ENCODE measurements around the gene NTRK3.

NTRK3 gene

GRCh38 chr15:88174571-88174970 lies 82.0 kb downstream of the NTRK3 start:
- Histone ChIP-seq H3K9ac (ENCODE audit: low read length) (no peak overlapping the region), H3K27me3 (ENCODE audit: low read depth, low read length) (peaks cover 17% of the 10 kb centered on the region), H3K4me1 (ENCODE audit: low read length) (peaks cover 74% of the 10 kb centered on the region), H2AFZ (ENCODE audit: low read depth, low read length) (no peak overlapping the region), H3K27ac (ENCODE audit: low read length) (no peak overlapping the region), H3K79me2 (ENCODE audit: low read length) (no peaks in the 10 kb centered on the region), H4K20me1 (ENCODE audit: insufficient read depth, low read length) (peaks cover 11% of the 10 kb centered on the region), H3K4me2 (ENCODE audit: low read length) (0 out of 2 replicates have a peak overlapping the region, but pooled peaks have one; percentile 6), H3K4me3 (ENCODE audit: low read length) (no peak overlapping the region), H3K36me3 (replicated peaks; ENCODE audit: low read depth, low read length) (no peaks in the 10 kb centered on the region), H3K9me3 (ENCODE audit: insufficient read depth, low read length) (no peaks in the 10 kb centered on the region)
- TF ChIP-seq CTCF (IDR thresholded peaks at IDR 0.05; ENCODE audit: low read depth, low read length) (no peak), EZH2phosphoT487 (IDR thresholded peaks at IDR 0.05; ENCODE audit: low read depth) (no peak)

DNA sequence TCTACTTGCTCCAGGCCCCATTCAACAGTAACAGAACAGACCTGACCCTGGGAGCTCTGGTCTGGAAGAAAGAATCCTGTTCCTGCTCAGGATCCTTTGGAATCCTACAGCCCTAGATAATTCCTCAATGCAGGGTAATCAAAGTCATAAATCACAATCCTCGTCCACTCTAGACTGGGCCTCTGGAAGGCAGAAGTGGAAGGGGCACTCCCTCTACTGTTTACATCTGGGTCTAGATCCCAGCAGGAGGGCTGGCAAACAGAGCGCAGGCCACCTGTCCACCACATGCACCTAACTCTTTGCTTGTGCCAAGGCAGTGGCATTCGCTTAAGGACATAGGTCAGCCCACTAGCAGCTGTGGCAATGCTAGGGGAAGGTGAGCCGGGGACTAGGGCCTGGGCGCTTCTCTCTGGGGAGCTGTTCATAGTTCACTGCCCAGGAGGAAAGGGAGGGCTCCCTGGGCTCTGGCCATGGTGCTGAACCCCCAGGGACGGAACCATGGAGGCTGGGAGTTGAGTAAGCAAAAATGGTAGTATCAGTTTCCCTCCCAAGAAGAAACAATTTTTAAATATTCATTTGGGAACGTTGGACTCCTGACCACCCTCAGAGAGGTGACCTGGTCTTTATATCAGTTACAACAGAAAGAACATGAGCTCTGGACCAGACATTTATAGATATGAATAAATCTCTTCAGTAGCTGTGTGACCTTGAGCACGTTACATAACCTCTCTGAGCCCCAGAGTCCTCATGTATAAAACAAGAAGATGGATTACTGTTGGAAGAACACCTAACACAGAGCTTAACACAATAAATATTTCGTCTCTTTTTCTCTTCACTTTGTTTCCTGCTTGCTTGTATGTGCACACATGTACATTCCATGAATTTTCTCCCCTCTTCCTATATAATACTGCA lies 90.2 kb downstream of the NTRK3 start:
- peaks cover 17% of the 10 kb centered on the region for H3K4me1 ChIP-seq (ENCODE audit: low read length)
- H3K9me3 ChIP-seq (ENCODE audit: insufficient read depth, low read length), result no peaks in the 10 kb centered on the region
- no peak overlapping the region for H2AFZ ChIP-seq (ENCODE audit: low read depth, low read length)
- H3K36me3 ChIP-seq (replicated peaks; ENCODE audit: low read depth, low read length), result no peaks in the 10 kb centered on the region
- H3K9ac ChIP-seq (ENCODE audit: low read length), result no peak overlapping the region
- no peaks in the 10 kb centered on the region for H3K79me2 ChIP-seq (ENCODE audit: low read length)
- H4K20me1 ChIP-seq (ENCODE audit: insufficient read depth, low read length), result no peaks in the 10 kb centered on the region
- H3K4me2 ChIP-seq (ENCODE audit: low read length), result no peak overlapping the region
- no peak for TF ChIP-seq CTCF (IDR thresholded peaks at IDR 0.05; ENCODE audit: low read depth, low read length)
- TF ChIP-seq EZH2phosphoT487 (IDR thresholded peaks at IDR 0.05; ENCODE audit: low read depth), result no peak
- peaks cover 36% of the 10 kb centered on the region for H3K27me3 ChIP-seq (ENCODE audit: low read depth, low read length)
- no peak overlapping the region for H3K27ac ChIP-seq (ENCODE audit: low read length)
- H3K4me3 ChIP-seq (ENCODE audit: low read length), result no peak overlapping the region

DNA sequence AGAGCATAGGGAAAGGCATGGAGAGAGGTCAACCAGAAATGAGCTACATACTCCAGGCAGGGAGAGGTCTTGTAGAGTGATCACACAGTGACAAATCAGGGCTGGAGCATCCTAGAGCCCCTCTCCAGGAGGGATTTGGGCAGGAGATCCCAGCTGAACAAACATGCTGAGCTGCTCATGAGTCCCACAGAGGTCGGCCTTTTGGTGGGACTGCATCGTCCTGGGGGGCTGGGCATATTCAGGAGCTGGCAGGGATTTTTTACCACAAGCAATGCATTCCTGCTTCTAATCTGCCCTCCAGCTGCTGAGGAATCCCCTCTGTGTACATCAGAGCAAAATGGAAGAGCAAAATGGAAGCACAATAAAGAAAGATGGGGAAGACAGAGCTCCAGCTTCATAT lies 94.9 kb downstream of the NTRK3 start:
- H2AFZ ChIP-seq (ENCODE audit: low read depth, low read length), result no peak overlapping the region
- H3K36me3 ChIP-seq (replicated peaks; ENCODE audit: low read depth, low read length), result no peaks in the 10 kb centered on the region
- no peaks in the 10 kb centered on the region for H3K79me2 ChIP-seq (ENCODE audit: low read length)
- H3K9ac ChIP-seq (ENCODE audit: low read length), result no peak overlapping the region
- no peak overlapping the region for H3K27ac ChIP-seq (ENCODE audit: low read length)
- no peaks in the 10 kb centered on the region for H3K4me1 ChIP-seq (ENCODE audit: low read length)
- no peaks in the 10 kb centered on the region for H4K20me1 ChIP-seq (ENCODE audit: insufficient read depth, low read length)
- TF ChIP-seq EZH2phosphoT487 (IDR thresholded peaks at IDR 0.05; ENCODE audit: low read depth), result no peak
- TF ChIP-seq CTCF (IDR thresholded peaks at IDR 0.05; ENCODE audit: low read depth, low read length), result no peak
- peaks cover 46% of the 10 kb centered on the region for H3K27me3 ChIP-seq (ENCODE audit: low read depth, low read length)
- no peak overlapping the region for H3K4me2 ChIP-seq (ENCODE audit: low read length)
- no peak overlapping the region for H3K4me3 ChIP-seq (ENCODE audit: low read length)
- H3K9me3 ChIP-seq (ENCODE audit: insufficient read depth, low read length), result no peaks in the 10 kb centered on the region

GRCh38 chr15:88155310-88155709 lies 101.2 kb downstream of the NTRK3 start:
- H3K4me3 ChIP-seq (ENCODE audit: low read length), result no peak overlapping the region
- H3K79me2 ChIP-seq (ENCODE audit: low read length), result no peaks in the 10 kb centered on the region
- peaks cover 25% of the 10 kb centered on the region for H3K27me3 ChIP-seq (ENCODE audit: low read depth, low read length)
- H4K20me1 ChIP-seq (ENCODE audit: insufficient read depth, low read length), result no peaks in the 10 kb centered on the region
- no peak overlapping the region for H3K4me2 ChIP-seq (ENCODE audit: low read length)
- no peaks in the 10 kb centered on the region for H3K4me1 ChIP-seq (ENCODE audit: low read length)
- TF ChIP-seq EZH2phosphoT487 (IDR thresholded peaks at IDR 0.05; ENCODE audit: low read depth), result no peak
- TF ChIP-seq CTCF (IDR thresholded peaks at IDR 0.05; ENCODE audit: low read depth, low read length), result no peak
- H3K27ac ChIP-seq (ENCODE audit: low read length), result no peak overlapping the region
- no peak overlapping the region for H2AFZ ChIP-seq (ENCODE audit: low read depth, low read length)
- no peak overlapping the region for H3K9ac ChIP-seq (ENCODE audit: low read length)
- H3K9me3 ChIP-seq (ENCODE audit: insufficient read depth, low read length), result no peaks in the 10 kb centered on the region
- H3K36me3 ChIP-seq (replicated peaks; ENCODE audit: low read depth, low read length), result no peaks in the 10 kb centered on the region
